ENCODE results near the gene SCN1B.
"Not testable (repeated sequence)": the region's sequence is repeated elsewhere in the genome, so short reads cannot be mapped to it uniquely, and the experiment has no call there.

SCN1B gene

DNA sequence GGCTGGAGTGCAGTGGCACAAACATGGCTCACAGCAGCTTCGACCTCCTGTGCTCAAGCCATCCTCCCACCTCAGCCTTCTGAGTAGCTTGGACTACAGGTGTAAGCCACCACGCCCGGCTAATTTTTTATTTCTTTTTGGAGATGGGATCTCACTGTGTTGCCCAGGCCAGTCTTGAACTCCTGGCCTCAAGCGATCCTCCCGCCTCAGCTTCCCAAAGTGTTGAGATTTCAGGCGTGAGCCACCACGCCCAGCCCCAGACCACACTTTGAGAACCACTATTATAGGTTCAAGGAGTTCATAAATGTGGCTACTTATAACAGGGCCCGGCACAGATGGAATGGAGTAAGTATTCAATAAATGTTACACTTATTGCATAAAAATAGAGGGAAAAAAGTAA is 3.3 kb upstream of the SCN1B start:
- peaks cover 47% of the 10 kb centered on the region; the same call in 1 of the 2 replicates for H3K36me3 ChIP-seq (ENCODE audit: insufficient read depth, low read length)

GRCh38 chr19:35027851-35028599 is 2.2 kb upstream of the SCN1B start:
- H3K4me1 ChIP-seq (ENCODE audit: insufficient read depth, low read length, poor library complexity, severe bottlenecking): no peaks in the 10 kb centered on the region

More for the DNA sequence above, 3.3 kb upstream of the SCN1B start:
- H3K9me2 ChIP-seq (replicated peaks; ENCODE audit: low read depth, low read length): no peaks in the 10 kb centered on the region
- no peak overlapping the region for H3K9ac ChIP-seq (ENCODE audit: low read depth, low read length, poor library complexity, severe bottlenecking)
- no peaks in the 10 kb centered on the region for H3K79me2 ChIP-seq (ENCODE audit: insufficient read depth, low read length)
- peaks cover 11% of the 10 kb centered on the region for H3K27me3 ChIP-seq (ENCODE audit: insufficient read depth, low read length, poor library complexity, severe bottlenecking)
- H2AFZ ChIP-seq (ENCODE audit: low read length): no peak overlapping the region
- no peaks in the 10 kb centered on the region for H3K9me3 ChIP-seq (ENCODE audit: insufficient read depth, low read depth, low read length)
- no peaks in the 10 kb centered on the region for H3F3A ChIP-seq (ENCODE audit: low read depth)
- no peaks in the 10 kb centered on the region for H4K20me1 ChIP-seq (ENCODE audit: insufficient read depth, low read length, poor library complexity, severe bottlenecking)
- H3K4me2 ChIP-seq (ENCODE audit: low read depth, low read length, poor library complexity, severe bottlenecking): no peak overlapping the region
- no peak overlapping the region for H3K4me3 ChIP-seq (ENCODE audit: low read length, poor library complexity, severe bottlenecking)
- TF ChIP-seq EZH2phosphoT487 (IDR thresholded peaks at IDR 0.05; ENCODE audit: borderline replicate concordance): no peak
- no peak for TF ChIP-seq CTCF (conservative IDR thresholded peaks at IDR 0.05; ENCODE audit: low read length)
- H3K4me1 ChIP-seq (ENCODE audit: insufficient read depth, low read length, poor library complexity, severe bottlenecking): no peaks in the 10 kb centered on the region

DNA sequence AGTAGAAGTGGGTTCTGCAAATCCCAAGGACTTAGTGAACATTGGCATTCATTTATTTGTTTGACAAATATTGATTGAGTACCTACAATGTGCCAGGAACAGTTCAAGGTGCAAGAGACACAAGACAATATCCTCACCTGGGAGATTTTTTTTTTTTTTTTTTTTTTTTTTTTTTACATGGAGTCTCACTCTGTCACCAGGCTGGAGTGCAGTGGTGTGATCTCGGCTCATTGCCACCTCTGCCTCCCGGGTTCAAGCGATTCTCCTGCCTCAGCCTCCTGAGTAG is 1.7 kb upstream of the SCN1B start:
- not testable (repeated sequence) for H3K4me1 ChIP-seq (ENCODE audit: insufficient read depth, low read length, poor library complexity, severe bottlenecking); H3K9me2 ChIP-seq (replicated peaks; ENCODE audit: low read depth, low read length); H3K9me3 ChIP-seq (ENCODE audit: insufficient read depth, low read depth, low read length); H3K9ac ChIP-seq (ENCODE audit: low read depth, low read length, poor library complexity, severe bottlenecking); H3K79me2 ChIP-seq (ENCODE audit: insufficient read depth, low read length); H3F3A ChIP-seq (ENCODE audit: low read depth); H3K4me2 ChIP-seq (ENCODE audit: low read depth, low read length, poor library complexity, severe bottlenecking); H3K4me3 ChIP-seq (ENCODE audit: low read length, poor library complexity, severe bottlenecking); H2AFZ ChIP-seq (ENCODE audit: low read length); H4K20me1 ChIP-seq (ENCODE audit: insufficient read depth, low read length, poor library complexity, severe bottlenecking)
- peaks cover 33% of the 10 kb centered on the region; the same call in 1 of the 2 replicates for H3K36me3 ChIP-seq (ENCODE audit: insufficient read depth, low read length)
- H3K27me3 ChIP-seq (ENCODE audit: insufficient read depth, low read length, poor library complexity, severe bottlenecking): peaks cover 11% of the 10 kb centered on the region

More at GRCh38 chr19:35027851-35028599, 2.2 kb upstream of the SCN1B start:
- no peaks in the 10 kb centered on the region for H4K20me1 ChIP-seq (ENCODE audit: insufficient read depth, low read length, poor library complexity, severe bottlenecking)
- H3K36me3 ChIP-seq (ENCODE audit: insufficient read depth, low read length): peaks cover 38% of the 10 kb centered on the region; the same call in 1 of the 2 replicates
- H3F3A ChIP-seq (ENCODE audit: low read depth): no peaks in the 10 kb centered on the region
- no peaks in the 10 kb centered on the region for H3K9me2 ChIP-seq (replicated peaks; ENCODE audit: low read depth, low read length)
- no peak overlapping the region for H2AFZ ChIP-seq (ENCODE audit: low read length)
- no peaks in the 10 kb centered on the region for H3K9me3 ChIP-seq (ENCODE audit: insufficient read depth, low read depth, low read length)
- peaks cover 11% of the 10 kb centered on the region for H3K27me3 ChIP-seq (ENCODE audit: insufficient read depth, low read length, poor library complexity, severe bottlenecking)
- H3K4me2 ChIP-seq (ENCODE audit: low read depth, low read length, poor library complexity, severe bottlenecking): no peak overlapping the region
- H3K79me2 ChIP-seq (ENCODE audit: insufficient read depth, low read length): no peaks in the 10 kb centered on the region
- no peak overlapping the region for H3K4me3 ChIP-seq (ENCODE audit: low read length, poor library complexity, severe bottlenecking)
- H3K9ac ChIP-seq (ENCODE audit: low read depth, low read length, poor library complexity, severe bottlenecking): no peak overlapping the region
- TF ChIP-seq CTCF (conservative IDR thresholded peaks at IDR 0.05; ENCODE audit: low read length): no peak
- TF ChIP-seq EZH2phosphoT487 (IDR thresholded peaks at IDR 0.05; ENCODE audit: borderline replicate concordance): no peak

DNA sequence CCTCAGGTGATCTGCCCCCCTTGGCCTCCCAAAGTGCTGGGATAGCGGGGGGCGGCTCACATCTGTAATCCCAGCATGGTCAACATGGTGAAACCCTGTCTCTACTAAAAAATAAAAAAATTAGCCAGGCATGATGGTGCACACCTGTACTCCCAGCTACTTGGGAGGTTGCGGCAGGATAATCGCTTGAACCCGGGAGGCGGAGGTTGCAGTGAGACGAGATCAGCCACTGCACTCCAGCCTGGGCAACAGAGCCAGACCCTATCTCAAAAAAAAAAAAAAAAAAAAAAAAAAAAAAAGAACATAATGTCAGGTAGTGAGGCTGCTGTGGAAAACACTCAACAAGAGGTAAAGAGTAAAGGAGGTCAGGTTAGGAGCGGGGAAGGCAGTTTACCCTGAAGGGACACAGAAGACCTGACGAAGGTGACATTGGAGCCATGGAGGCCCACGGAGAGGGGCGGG is 964 bp upstream of the SCN1B start:
- not testable (repeated sequence) for H4K20me1 ChIP-seq (ENCODE audit: insufficient read depth, low read length, poor library complexity, severe bottlenecking); H3K9ac ChIP-seq (ENCODE audit: low read depth, low read length, poor library complexity, severe bottlenecking); H3K9me2 ChIP-seq (replicated peaks; ENCODE audit: low read depth, low read length); H3K79me2 ChIP-seq (ENCODE audit: insufficient read depth, low read length); H3K9me3 ChIP-seq (ENCODE audit: insufficient read depth, low read depth, low read length); H3K4me3 ChIP-seq (ENCODE audit: low read length, poor library complexity, severe bottlenecking); H3K4me2 ChIP-seq (ENCODE audit: low read depth, low read length, poor library complexity, severe bottlenecking); H3K4me1 ChIP-seq (ENCODE audit: insufficient read depth, low read length, poor library complexity, severe bottlenecking); H3F3A ChIP-seq (ENCODE audit: low read depth); H2AFZ ChIP-seq (ENCODE audit: low read length)
- peaks cover 11% of the 10 kb centered on the region for H3K27me3 ChIP-seq (ENCODE audit: insufficient read depth, low read length, poor library complexity, severe bottlenecking)
- peaks cover 25% of the 10 kb centered on the region; the same call in 1 of the 2 replicates for H3K36me3 ChIP-seq (ENCODE audit: insufficient read depth, low read length)
